ENCODE data around the gene ATP8A2. TPM values are rescaled to one million over a fixed set of nuclear protein-coding genes. Genes with fewer than 3 reads are reported as not detected.

ATP8A2 gene
- total RNA-seq, 4 donors from 2014 or later: 0.13 to 0.29 (median 0.24) TPM

DNA sequence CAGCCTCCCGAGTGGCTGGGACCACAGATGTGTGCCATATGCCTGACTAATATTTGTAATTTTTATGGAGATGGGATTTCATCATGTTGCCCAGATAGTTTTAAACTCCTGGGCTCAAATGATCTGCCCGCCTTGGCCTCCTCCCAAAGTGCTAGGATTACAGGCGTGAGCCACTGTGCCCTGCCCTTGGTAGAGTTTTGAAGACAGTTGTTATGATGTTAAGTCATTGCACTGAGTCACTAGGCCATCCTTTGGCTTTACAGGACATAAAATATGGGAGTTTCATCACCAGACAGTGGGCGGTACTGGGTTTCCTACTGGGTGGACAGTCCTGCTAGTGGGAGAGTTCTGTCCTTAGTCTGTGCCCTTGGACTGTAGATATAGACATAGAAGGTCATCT lies 282.5 kb downstream of the ATP8A2 start:
- H3K4me3 ChIP-seq (replicated peaks in 1 of 3): no peak overlapping the region
- DNase-seq: no peak
- WGBS, 2 donors: 93 to 94% methylated on average over 4 of the region's 4 CpGs
- no peaks in the 10 kb centered on the region for H3K27me3 ChIP-seq
- H3K4me1 ChIP-seq: no peaks in the 10 kb centered on the region
- H3K36me3 ChIP-seq: no peaks in the 10 kb centered on the region
- H3K9me3 ChIP-seq: no peaks in the 10 kb centered on the region
- intact Hi-C loops (cut with DNase I): no loop called here
- H3K27ac ChIP-seq: no peak overlapping the region
- TF ChIP-seq POLR2A (IDR thresholded peaks at IDR 0.05): no peak
- TF ChIP-seq, protein P1, sequence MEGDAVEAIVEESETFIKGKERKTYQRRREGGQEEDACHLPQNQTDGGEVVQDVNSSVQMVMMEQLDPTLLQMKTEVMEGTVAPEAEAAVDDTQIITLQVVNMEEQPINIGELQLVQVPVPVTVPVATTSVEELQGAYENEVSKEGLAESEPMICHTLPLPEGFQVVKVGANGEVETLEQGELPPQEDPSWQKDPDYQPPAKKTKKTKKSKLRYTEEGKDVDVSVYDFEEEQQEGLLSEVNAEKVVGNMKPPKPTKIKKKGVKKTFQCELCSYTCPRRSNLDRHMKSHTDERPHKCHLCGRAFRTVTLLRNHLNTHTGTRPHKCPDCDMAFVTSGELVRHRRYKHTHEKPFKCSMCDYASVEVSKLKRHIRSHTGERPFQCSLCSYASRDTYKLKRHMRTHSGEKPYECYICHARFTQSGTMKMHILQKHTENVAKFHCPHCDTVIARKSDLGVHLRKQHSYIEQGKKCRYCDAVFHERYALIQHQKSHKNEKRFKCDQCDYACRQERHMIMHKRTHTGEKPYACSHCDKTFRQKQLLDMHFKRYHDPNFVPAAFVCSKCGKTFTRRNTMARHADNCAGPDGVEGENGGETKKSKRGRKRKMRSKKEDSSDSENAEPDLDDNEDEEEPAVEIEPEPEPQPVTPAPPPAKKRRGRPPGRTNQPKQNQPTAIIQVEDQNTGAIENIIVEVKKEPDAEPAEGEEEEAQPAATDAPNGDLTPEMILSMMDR (IDR thresholded peaks at IDR 0.05): no peak

DNA sequence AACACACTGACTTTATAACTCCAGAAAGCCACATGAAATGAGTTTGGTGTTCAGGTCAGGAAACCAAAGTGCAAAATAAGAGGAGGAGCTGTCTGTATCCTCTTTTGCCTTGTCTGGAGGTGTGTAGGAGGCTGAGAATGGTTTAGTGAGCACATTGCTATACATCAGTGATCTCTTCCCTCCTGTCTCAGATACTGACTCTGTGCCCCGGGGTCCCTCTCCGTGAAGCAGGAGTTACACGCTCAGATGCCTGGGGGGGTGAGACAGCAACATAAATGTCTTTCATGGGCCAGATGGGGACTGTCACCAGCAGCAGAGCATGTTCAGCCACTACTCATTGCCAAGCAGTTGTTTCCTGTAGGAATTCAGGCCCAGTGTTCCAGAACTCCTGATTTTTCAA lies 285.4 kb downstream of the ATP8A2 start:
- TF ChIP-seq, protein P1 (IDR thresholded peaks at IDR 0.05): no peak
- TF ChIP-seq POLR2A (IDR thresholded peaks at IDR 0.05): no peak
- intact Hi-C loops (cut with DNase I): no loop called here

DNA sequence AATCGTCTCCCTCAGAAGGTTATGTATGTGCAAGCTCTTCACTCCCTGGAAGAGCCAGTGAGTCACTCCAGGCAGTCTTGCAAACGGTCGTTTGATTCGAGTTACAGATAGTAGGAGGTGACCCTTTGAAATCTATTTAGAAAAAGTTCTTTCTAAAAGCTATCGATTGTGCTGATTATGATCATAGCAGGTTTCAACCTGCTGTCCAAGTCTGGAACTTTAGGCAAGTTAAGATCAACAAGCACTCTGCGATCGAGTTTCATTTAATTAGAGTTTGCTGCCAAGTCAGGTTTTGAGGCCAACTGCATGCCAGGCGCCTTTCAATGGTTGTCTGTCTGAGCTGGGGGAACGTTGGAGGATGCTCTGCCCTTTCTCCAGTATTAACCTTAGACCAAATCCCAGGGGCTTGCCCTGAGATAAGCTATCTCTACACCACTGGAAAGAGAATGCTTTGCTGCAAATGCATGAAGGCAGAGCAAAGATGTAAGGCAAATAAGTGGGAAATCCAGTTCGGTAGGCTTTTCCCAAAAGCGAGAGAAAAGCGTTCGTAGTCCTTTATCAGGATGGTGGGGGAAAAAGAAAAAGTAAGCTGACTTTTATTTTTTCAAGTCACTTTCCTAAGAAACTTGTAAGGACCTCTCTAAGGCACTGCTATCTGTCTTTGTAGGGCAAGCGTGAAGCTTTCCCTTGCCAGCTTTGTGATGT lies 287.5 kb downstream of the ATP8A2 start:
- Histone ChIP-seq H3K4me1 (no peaks in the 10 kb centered on the region), H3K27ac (no peak overlapping the region)
- 41 to 47% methylated on average over 14 of the region's 14 CpGs for WGBS, 2 donors

More for the DNA sequence above, 285.4 kb downstream of the ATP8A2 start:
- no peak overlapping the region for H3K27ac ChIP-seq
- H3K27me3 ChIP-seq: no peaks in the 10 kb centered on the region
- WGBS, 2 donors: 62 to 63% methylated on average over 3 of the region's 3 CpGs
- H3K4me1 ChIP-seq: no peaks in the 10 kb centered on the region
- H3K9me3 ChIP-seq: no peaks in the 10 kb centered on the region
- H3K4me3 ChIP-seq (replicated peaks in 1 of 3): no peak overlapping the region
- H3K36me3 ChIP-seq: no peaks in the 10 kb centered on the region
- no peak for DNase-seq

DNA sequence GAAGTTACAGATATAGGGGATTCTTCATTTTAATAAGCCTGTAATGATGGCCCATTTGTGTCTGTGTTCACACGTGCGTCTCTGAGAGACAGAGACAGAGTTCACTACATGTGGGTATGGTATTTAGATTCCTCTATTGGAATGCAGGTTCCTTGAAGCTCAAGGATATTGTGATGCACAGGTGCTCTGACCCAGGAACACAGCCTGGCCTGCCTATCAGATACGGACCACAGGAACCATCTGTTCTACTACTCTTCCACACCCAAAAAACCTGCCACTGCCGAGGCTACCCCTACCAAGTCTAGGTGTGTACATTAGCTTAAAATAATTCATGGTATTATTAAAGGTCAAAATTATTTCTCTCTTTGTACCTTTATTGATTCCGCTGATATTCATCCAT lies 289.2 kb downstream of the ATP8A2 start:
- intact Hi-C loops (cut with DNase I): no loop called here
- WGBS, 2 donors: 91 to 95% methylated on average over 5 of the region's 5 CpGs
- TF ChIP-seq, protein P1 (IDR thresholded peaks at IDR 0.05): no peak
- TF ChIP-seq POLR2A (IDR thresholded peaks at IDR 0.05): no peak
- Histone ChIP-seq H3K27ac (no peak overlapping the region), H3K27me3 (no peaks in the 10 kb centered on the region), H3K9me3 (no peaks in the 10 kb centered on the region), H3K4me1 (no peaks in the 10 kb centered on the region), H3K4me3 (replicated peaks in 1 of 3) (no peak overlapping the region), H3K36me3 (no peaks in the 10 kb centered on the region)
- DNase-seq: no peak

More for the DNA sequence above, 287.5 kb downstream of the ATP8A2 start:
- intact Hi-C loops (cut with DNase I): no loop called here
- TF ChIP-seq, protein P1 (IDR thresholded peaks at IDR 0.05): peak in 1 of 6 experiments; percentile 10
- no peak for TF ChIP-seq POLR2A (IDR thresholded peaks at IDR 0.05)
- H3K4me3 ChIP-seq (replicated peaks in 1 of 3): no peak overlapping the region
- DNase-seq: no peak
- no peaks in the 10 kb centered on the region for H3K36me3 ChIP-seq
- H3K27me3 ChIP-seq: no peaks in the 10 kb centered on the region
- H3K9me3 ChIP-seq: no peaks in the 10 kb centered on the region

DNA sequence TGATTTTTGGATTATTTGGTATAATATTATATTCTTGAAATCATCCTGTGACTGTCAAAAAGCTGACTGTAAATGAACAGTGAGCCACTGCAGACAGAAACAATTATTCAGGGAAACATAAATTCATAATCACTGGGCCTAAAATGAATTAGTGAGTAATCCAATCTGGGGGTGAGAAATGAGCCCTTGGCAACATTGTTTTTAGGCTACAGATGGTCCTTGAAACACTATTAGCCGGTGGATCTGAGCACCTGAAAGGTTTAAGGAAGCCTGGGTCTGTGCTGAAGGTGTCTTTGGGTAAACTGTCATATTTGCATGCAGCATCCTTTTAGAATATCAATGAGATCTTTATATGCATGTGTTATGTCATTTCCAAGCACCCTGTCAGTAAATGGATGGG lies 290.7 kb downstream of the ATP8A2 start:
- 64 to 91% methylated on average over 1 of the region's 1 CpG for WGBS, 2 donors
- H3K4me1 ChIP-seq: no peaks in the 10 kb centered on the region
- H3K27ac ChIP-seq: no peak overlapping the region
- H3K27me3 ChIP-seq: no peaks in the 10 kb centered on the region
- H3K9me3 ChIP-seq: no peaks in the 10 kb centered on the region
- H3K4me3 ChIP-seq (replicated peaks in 1 of 3): no peak overlapping the region
- no peaks in the 10 kb centered on the region for H3K36me3 ChIP-seq
- intact Hi-C loops (cut with DNase I): no loop called here
- TF ChIP-seq, protein P1 (IDR thresholded peaks at IDR 0.05): no peak
- TF ChIP-seq POLR2A (IDR thresholded peaks at IDR 0.05): no peak
- no peak for DNase-seq
